ENCODE results near the gene DNAI2.

Gene DNAI2

DNA sequence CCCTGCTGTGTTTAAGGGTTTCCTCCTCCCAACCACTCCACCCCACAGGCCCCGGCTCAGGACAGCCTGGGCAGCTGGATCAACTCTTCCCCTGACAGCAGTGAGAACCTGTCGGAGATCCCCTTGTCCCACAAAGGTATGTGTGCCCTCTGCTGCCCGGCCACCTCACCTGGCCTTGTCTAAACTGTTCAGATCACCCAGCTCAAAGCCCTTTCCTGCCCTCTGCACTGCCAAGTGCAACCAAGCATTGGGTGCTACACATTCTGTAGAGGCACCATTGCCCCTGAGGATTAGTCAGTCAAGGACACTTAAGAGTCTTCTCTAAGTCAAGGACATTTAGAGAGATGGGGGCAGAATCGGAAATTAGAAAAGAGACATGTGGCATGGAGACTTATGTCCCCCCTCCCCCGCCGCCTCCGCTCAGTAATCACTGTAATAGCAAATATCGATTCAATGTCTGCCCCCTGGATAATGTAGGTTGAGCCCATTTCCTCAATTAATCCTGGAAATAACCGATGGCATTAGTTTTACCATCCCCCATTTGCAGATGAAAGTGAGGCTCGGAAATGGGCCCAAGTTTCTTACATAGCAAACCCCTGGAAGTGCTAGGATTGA lies 79.5 kb downstream of the DNAI2 start:
- Histone ChIP-seq H3K4me1 (no peaks in the 10 kb centered on the region), H3K36me3 (no peaks in the 10 kb centered on the region), H3K4me2 (no peak overlapping the region), H3K9me3 (no peaks in the 10 kb centered on the region), H3K27ac (no peak overlapping the region), H3K4me3 (no peak overlapping the region), H4K20me1 (peaks cover 11% of the 10 kb centered on the region; the same call in 1 of the 2 replicates), H3K27me3 (peaks cover 81% of the 10 kb centered on the region), H3K9ac (no peak overlapping the region)
- TF ChIP-seq Cebpa-rat (IDR thresholded peaks at IDR 0.05), result no peak

DNA sequence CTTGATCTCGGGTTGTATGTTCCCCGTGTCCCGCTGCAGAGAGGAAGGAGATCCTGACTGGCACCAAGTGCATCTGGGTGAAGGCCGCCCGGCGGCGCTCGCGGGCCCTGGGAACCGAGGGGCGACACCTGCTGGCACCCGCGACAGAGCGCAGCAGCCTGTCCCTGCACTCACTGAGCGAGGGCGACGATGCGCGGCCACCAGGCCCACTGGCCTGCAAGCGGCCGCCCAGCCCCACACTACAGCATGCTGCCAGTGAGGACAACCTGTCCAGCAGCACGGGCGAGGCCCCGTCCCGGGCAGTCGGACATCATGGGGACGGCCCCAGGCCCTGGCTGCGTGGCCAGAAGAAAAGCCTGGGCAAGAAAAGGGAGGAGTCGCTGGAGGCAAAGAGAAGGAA lies 80.1 kb downstream of the DNAI2 start:
- no peak overlapping the region for H3K27ac ChIP-seq
- H4K20me1 ChIP-seq, result peaks cover 11% of the 10 kb centered on the region; the same call in 1 of the 2 replicates
- TF ChIP-seq Cebpa-rat (IDR thresholded peaks at IDR 0.05), result no peak
- H3K4me2 ChIP-seq, result no peak overlapping the region
- H3K9me3 ChIP-seq, result no peaks in the 10 kb centered on the region
- H3K36me3 ChIP-seq, result no peaks in the 10 kb centered on the region
- no peak overlapping the region for H3K4me3 ChIP-seq
- H3K27me3 ChIP-seq, result peaks cover 85% of the 10 kb centered on the region
- no peak overlapping the region for H3K9ac ChIP-seq
- no peaks in the 10 kb centered on the region for H3K4me1 ChIP-seq

DNA sequence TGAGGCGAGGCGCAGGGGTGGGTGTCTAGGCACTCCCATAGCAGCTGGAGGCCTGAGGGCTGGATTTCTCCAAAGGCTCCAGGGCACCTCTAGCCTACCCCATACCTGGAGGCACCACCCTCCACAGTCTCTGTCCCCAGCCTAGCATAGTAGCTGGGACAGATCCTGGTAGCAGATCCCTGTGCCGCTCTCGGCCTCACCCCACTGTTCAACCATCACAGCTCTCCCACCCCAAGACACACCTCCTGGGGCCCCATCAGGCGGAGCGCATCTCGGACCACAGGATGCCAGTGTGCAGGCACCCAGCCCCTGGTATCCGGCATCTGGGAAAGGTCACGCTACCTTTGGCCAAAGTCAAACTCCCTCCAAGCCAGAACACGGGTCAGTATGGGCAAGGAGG lies 80.5 kb downstream of the DNAI2 start:
- peaks cover 85% of the 10 kb centered on the region for H3K27me3 ChIP-seq
- no peak for TF ChIP-seq Cebpa-rat (IDR thresholded peaks at IDR 0.05)

DNA sequence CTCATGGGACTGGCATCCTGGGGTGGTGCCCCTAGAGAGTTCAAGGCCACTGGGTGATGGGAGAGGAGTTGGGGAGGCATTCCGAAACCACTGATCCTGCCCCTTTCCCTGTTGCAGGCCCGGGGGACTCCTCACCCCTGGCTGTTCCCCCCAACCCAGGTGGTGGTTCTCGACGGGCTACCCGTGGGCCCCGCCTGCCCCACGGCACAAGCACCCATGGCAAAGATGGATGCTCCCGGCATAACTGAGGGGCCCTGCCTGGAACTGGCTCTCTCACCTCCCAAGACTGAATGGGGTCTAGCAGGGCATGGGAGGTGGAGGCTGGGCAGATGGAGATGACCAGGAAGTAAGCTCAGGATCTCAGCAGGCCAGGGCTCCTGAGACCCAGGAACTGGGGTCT lies 81.0 kb downstream of the DNAI2 start:
- Histone ChIP-seq H3K27me3 (peaks cover 84% of the 10 kb centered on the region), H3K9me3 (no peaks in the 10 kb centered on the region), H3K4me2 (no peak overlapping the region), H3K27ac (no peak overlapping the region), H3K4me3 (no peak overlapping the region), H3K36me3 (no peaks in the 10 kb centered on the region), H3K4me1 (no peaks in the 10 kb centered on the region), H4K20me1 (peaks cover 11% of the 10 kb centered on the region; the same call in 1 of the 2 replicates), H3K9ac (no peak overlapping the region)
- TF ChIP-seq Cebpa-rat (IDR thresholded peaks at IDR 0.05), result no peak

More for the DNA sequence above, 80.5 kb downstream of the DNAI2 start:
- Histone ChIP-seq H3K36me3 (no peaks in the 10 kb centered on the region), H3K9ac (no peak overlapping the region), H3K4me3 (no peak overlapping the region), H3K4me1 (no peaks in the 10 kb centered on the region), H4K20me1 (peaks cover 11% of the 10 kb centered on the region; the same call in 1 of the 2 replicates), H3K27ac (no peak overlapping the region), H3K4me2 (no peak overlapping the region), H3K9me3 (no peaks in the 10 kb centered on the region)

DNA sequence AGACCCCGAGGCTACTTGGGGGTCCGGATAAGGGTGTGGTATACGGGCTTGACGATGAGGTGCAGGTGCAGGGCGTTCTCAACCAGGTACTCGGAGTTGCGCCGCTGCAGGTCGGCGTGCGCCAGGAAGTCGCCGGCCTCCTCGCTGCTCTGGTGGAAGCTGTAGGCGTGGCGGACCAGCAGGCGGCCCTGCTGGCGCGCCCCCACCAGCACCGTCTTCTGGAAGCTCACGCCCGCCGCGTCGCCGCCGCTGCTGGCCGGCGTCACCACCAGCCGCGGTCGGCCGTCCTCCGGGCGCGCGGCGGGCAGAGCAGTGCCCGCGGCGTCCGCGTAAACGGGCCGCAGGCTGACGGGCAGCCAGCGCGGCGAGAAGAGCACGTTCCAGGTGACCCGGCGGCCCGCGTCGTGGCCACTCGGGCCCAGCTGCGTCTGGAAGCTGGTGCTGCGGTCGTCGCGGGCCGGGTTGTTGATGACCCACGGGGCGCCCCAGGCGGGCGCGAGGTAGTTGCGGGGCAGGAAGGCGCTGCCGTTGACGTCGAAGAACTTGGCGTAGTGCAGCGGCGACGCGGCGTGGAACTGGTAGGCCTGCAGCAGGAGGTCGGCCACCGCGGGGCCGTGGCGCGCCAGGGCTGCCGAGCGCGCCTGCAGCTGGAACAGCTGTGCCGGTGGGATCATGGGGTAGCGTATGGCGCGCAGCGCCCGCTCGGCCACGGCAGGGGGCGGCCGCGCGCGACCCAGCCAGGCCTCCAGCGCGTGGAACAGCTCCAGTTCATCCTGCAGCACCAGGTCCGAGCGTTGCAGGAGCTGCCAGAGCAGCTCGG lies 82.8 kb downstream of the DNAI2 start:
- no peak overlapping the region for H3K4me3 ChIP-seq
- no peaks in the 10 kb centered on the region for H3K9me3 ChIP-seq
- TF ChIP-seq Cebpa-rat (IDR thresholded peaks at IDR 0.05), result no peak
- peaks cover 66% of the 10 kb centered on the region for H3K27me3 ChIP-seq
- H3K4me2 ChIP-seq, result no peak overlapping the region
- H3K36me3 ChIP-seq, result no peaks in the 10 kb centered on the region
- H3K4me1 ChIP-seq, result peaks cover 5% of the 10 kb centered on the region
- no peak overlapping the region for H3K27ac ChIP-seq
- peaks cover 5% of the 10 kb centered on the region; the same call in 1 of the 2 replicates for H4K20me1 ChIP-seq
- H3K9ac ChIP-seq, result no peak overlapping the region

DNA sequence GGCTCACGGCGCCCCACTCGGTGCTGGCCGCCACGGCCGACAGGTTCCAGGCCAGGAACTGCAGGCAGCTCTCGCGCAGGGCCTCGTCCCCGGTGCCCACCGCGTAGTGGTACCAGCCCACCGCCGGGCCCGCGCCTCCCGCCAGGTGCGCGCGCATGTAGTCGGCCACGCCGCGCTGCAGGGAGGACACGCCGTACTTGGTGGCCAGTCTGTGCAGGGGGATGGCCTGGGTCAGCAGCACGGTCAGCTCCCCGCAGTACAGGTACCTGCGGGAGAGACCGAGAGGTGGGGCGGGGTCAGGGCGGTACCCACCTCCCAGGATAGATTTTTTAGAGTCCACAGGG lies 83.4 kb downstream of the DNAI2 start:
- H4K20me1 ChIP-seq, result no peaks in the 10 kb centered on the region; the same call in 1 of the 2 replicates
- H3K4me3 ChIP-seq, result no peak overlapping the region
- no peaks in the 10 kb centered on the region for H3K36me3 ChIP-seq
- no peaks in the 10 kb centered on the region for H3K9me3 ChIP-seq
- H3K9ac ChIP-seq, result no peak overlapping the region
- TF ChIP-seq Cebpa-rat (IDR thresholded peaks at IDR 0.05), result no peak
- H3K4me1 ChIP-seq, result peaks cover 10% of the 10 kb centered on the region
- H3K4me2 ChIP-seq, result no peak overlapping the region
- H3K27ac ChIP-seq, result no peak overlapping the region
- peaks cover 60% of the 10 kb centered on the region for H3K27me3 ChIP-seq

DNA sequence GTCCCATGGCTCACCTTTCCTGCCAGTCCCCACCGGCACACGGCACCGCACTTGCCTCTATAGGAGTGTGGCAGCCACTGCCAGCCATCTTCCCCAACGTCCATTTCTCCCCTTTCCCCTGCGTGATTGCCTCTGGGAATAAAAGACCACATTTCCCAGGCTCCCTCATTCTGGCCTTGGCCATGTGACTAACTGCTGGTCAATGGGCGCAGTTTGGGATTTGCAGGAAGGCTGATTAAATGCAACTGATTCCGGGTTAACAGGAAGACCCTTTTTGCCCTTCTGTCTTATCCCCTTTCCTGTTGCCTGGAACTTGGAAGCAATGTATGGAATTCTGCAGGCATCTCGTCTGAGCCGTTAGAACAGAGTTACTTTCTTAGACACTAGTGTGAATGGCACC lies 84.7 kb downstream of the DNAI2 start:
- Histone ChIP-seq H4K20me1 (no peaks in the 10 kb centered on the region; the same call in 1 of the 2 replicates), H3K36me3 (no peaks in the 10 kb centered on the region), H3K4me1 (peaks cover 20% of the 10 kb centered on the region), H3K4me2 (no peak overlapping the region), H3K27me3 (peaks cover 48% of the 10 kb centered on the region), H3K27ac (no peak overlapping the region), H3K9me3 (no peaks in the 10 kb centered on the region), H3K4me3 (no peak overlapping the region), H3K9ac (no peak overlapping the region)
- no peak for TF ChIP-seq Cebpa-rat (IDR thresholded peaks at IDR 0.05)

DNA sequence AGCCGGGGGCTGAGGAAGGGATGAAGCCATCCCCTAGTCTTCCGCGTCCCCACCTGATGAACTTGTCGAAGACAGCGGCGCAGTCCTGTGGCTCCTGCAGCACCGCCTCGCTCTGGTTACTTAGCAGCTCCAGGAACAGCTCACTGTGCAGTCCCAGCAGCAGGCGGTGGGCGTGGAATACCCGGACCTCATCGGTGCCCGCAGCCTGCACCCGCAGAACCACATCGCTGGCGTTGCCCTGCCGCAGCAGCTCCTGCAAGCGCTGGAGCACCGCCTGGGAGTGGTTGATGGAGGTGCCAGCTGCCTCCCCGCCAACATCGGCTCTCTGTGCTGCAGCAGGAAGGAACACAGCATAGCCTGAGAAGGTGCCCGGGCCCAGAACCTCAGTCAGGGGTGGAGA lies 85.9 kb downstream of the DNAI2 start:
- Histone ChIP-seq H3K9me3 (no peaks in the 10 kb centered on the region), H4K20me1 (no peaks in the 10 kb centered on the region), H3K36me3 (no peaks in the 10 kb centered on the region), H3K4me2 (no peak overlapping the region), H3K4me1 (peaks cover 20% of the 10 kb centered on the region), H3K4me3 (no peak overlapping the region), H3K27ac (no peak overlapping the region), H3K27me3 (peaks cover 36% of the 10 kb centered on the region), H3K9ac (no peak overlapping the region)
- no peak for TF ChIP-seq Cebpa-rat (IDR thresholded peaks at IDR 0.05)

DNA sequence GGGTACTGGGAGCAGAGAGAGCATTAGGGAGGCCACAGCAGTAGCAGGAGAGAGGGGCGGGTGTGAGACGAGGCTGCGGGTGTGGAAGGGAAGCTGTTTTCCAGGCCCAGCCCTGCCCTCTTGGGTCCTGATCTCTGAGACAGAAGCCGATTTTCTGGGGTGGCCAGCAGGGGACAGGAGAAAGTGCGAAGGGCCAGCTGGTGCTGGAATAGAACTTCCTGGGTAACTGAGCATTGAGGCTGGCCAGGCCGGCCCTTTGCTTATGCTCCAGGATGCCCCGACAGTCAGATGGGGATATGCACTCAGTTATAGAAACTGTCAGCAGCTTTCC lies 86.8 kb downstream of the DNAI2 start:
- TF ChIP-seq Cebpa-rat (IDR thresholded peaks at IDR 0.05), result no peak
- Histone ChIP-seq H3K4me3 (no peak overlapping the region), H3K27me3 (peaks cover 26% of the 10 kb centered on the region), H3K4me1 (peaks cover 20% of the 10 kb centered on the region), H3K9me3 (no peaks in the 10 kb centered on the region), H4K20me1 (no peaks in the 10 kb centered on the region), H3K9ac (no peak overlapping the region), H3K36me3 (no peaks in the 10 kb centered on the region), H3K4me2 (no peak overlapping the region), H3K27ac (no peak overlapping the region)

DNA sequence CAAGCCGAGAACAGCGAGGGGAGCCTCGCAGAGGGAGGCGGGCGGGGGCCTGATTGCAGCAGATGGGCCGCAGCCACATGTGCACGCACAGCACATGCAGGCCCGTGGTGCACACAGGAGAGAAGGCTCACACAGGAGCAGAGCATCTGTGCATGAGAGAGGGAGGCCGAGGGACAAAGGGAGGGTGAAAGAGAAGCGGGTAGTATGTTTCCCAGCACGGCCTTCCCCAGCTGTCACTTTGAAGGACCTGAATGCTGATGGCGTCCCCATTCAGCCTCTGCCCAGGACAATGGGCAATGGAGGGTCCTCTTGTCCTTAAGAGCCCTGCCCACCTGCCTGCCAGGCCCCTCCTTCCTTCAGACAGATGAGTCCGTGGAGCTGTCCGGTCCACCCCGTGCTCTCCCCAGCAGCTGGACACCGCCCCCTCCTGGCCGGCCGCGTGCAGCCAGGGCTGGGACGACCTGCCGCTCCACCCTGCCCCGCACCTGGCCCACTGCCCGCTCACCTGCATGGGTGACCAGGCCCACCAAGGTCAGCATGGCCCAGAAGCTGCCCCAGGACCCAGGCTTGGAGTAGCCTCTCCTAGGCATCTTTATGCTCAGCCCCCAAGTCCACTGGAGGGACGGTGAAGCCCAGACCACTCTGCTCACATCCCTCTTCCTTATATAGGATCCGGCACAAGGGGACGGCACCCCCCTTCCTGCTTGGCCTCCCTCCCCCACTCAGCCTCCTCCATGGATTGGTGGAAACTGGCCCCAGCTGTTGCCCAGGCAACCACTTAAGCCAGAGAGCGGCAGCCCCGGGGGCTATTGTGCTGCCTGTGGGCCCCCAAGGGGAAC lies 87.4 kb downstream of the DNAI2 start, which contains the start of gene BTBD17:
Gene BTBD17 (minus strand): TSS at position 639 of the 839 bp plus-strand sequence. CDS start 49 bp downstream, at position 590.
- TF ChIP-seq Cebpa-rat (IDR thresholded peaks at IDR 0.05), result no peak
- H3K36me3 ChIP-seq, result no peaks in the 10 kb centered on the region
- no peak within 1 kb of the TSS for H3K4me3 ChIP-seq
- H4K20me1 ChIP-seq, result no peaks in the 10 kb centered on the region
- H3K9me3 ChIP-seq, result no peaks in the 10 kb centered on the region
- H3K4me2 ChIP-seq, result peak within 1 kb of the TSS; percentile 45; the same call in 1 of the 2 replicates
- peaks cover 20% of the 10 kb centered on the region for H3K4me1 ChIP-seq
- H3K9ac ChIP-seq, result no peak within 1 kb of the TSS
- H3K27ac ChIP-seq, result no peak within 1 kb of the TSS
- peaks cover 20% of the 10 kb centered on the region for H3K27me3 ChIP-seq

Data from BLaER1 (cell line).